ENCODE results near the gene ZNF775.

DNA sequence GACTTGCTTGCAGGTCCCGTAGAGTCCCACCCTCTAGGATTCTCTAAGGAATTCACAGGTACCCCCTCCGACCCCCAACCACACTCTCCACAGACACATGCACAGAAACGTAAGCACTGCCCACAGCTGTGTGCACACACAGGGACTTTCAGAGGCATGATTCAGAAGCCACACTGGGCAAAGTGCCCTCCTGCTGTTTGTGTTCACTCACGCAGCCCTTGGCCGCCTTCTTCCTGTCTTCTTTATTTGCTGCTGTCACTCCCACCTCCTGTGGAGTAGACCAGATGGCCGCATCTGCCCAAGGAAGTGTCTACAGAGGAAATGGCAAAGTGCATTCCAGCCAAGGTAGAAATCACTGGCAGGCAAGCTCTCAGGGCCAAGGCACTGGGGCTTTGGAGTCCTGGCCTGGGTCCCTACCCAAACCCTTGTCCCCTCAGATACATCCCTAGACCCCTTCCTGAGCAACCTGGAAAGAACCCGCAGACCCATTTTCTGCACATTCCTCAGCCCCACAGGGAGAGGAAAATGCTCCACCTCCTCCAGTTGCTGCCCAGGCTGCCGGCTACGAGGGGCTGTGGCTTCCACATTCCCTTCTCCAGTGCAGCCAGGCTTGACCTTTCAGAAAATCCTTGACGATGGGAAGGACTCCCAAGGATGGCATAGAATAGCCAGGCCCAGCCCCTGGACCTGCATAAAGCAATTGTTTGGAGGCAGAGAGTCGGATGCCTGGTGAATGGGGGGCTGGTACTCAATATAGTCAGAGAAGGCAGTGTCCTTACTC, 49.7 kb downstream of the ZNF775 start:
- no peak for TF ChIP-seq ELF4 (CRISPR knock-in tag; IDR thresholded peaks at IDR 0.05; ENCODE audit: borderline replicate concordance)
- TF ChIP-seq ZFYVE20 (CRISPR knock-in tag; IDR thresholded peaks at IDR 0.05; ENCODE audit: borderline replicate concordance, low read depth) = no peak
- TF ChIP-seq TBP (CRISPR knock-in tag; IDR thresholded peaks at IDR 0.05) = no peak
- TF ChIP-seq, protein P1, sequence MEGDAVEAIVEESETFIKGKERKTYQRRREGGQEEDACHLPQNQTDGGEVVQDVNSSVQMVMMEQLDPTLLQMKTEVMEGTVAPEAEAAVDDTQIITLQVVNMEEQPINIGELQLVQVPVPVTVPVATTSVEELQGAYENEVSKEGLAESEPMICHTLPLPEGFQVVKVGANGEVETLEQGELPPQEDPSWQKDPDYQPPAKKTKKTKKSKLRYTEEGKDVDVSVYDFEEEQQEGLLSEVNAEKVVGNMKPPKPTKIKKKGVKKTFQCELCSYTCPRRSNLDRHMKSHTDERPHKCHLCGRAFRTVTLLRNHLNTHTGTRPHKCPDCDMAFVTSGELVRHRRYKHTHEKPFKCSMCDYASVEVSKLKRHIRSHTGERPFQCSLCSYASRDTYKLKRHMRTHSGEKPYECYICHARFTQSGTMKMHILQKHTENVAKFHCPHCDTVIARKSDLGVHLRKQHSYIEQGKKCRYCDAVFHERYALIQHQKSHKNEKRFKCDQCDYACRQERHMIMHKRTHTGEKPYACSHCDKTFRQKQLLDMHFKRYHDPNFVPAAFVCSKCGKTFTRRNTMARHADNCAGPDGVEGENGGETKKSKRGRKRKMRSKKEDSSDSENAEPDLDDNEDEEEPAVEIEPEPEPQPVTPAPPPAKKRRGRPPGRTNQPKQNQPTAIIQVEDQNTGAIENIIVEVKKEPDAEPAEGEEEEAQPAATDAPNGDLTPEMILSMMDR (CRISPR knock-in tag; IDR thresholded peaks at IDR 0.05) = no peak
